ENCODE results near the gene C3orf70.

The C3orf70 gene

GRCh38 chr3:185084402-185084801 lies 68.5 kb downstream of the C3orf70 start:
- Histone ChIP-seq H3K36me3 (no peaks in the 10 kb centered on the region), H3K9me3 (no peaks in the 10 kb centered on the region)
- TF ChIP-seq CTCF (IDR thresholded peaks at IDR 0.05): no peak

GRCh38 chr3:185082829-185083228 lies 70.0 kb downstream of the C3orf70 start:
- no peaks in the 10 kb centered on the region for H3K4me1 ChIP-seq (ENCODE audit: control insufficient read depth in 1 of 2, insufficient read depth in 1 of 2, low read depth in 1 of 2, low read length in 1 of 2)
- no peaks in the 10 kb centered on the region for H3K9me3 ChIP-seq
- H3K4me3 ChIP-seq (ENCODE audit: low read depth in 1 of 2, low read length in 1 of 2): no peak overlapping the region
- no peak for TF ChIP-seq CTCF (IDR thresholded peaks at IDR 0.05)
- no peaks in the 10 kb centered on the region for H3K36me3 ChIP-seq
- peaks cover 6% of the 10 kb centered on the region for H3K27me3 ChIP-seq
- no peak overlapping the region for H3K27ac ChIP-seq

More at GRCh38 chr3:185084402-185084801, 68.5 kb downstream of the C3orf70 start:
- H3K27ac ChIP-seq: no peak overlapping the region
- no peaks in the 10 kb centered on the region for H3K4me1 ChIP-seq (ENCODE audit: control insufficient read depth in 1 of 2, insufficient read depth in 1 of 2, low read depth in 1 of 2, low read length in 1 of 2)
- no peak overlapping the region for H3K4me3 ChIP-seq (ENCODE audit: low read depth in 1 of 2, low read length in 1 of 2)
- peaks cover 6% of the 10 kb centered on the region for H3K27me3 ChIP-seq

- Histone ChIP-seq H3K4me1 (ENCODE audit: control insufficient read depth in 1 of 2, insufficient read depth in 1 of 2, low read depth in 1 of 2, low read length in 1 of 2) (no peaks in the 10 kb centered on the region), H3K27me3 (peaks cover 6% of the 10 kb centered on the region), H3K36me3 (no peaks in the 10 kb centered on the region), H3K27ac (no peak overlapping the region), H3K4me3 (ENCODE audit: low read depth in 1 of 2, low read length in 1 of 2) (no peak overlapping the region), H3K9me3 (no peaks in the 10 kb centered on the region)
- TF ChIP-seq CTCF (IDR thresholded peaks at IDR 0.05): no peak
Observed at GRCh38 chr3:185082149-185082548, 70.7 kb downstream of the C3orf70 start.

- H3K36me3 ChIP-seq: no peaks in the 10 kb centered on the region
- H3K9me3 ChIP-seq: no peaks in the 10 kb centered on the region
- H3K27me3 ChIP-seq: peaks cover 6% of the 10 kb centered on the region
- no peaks in the 10 kb centered on the region for H3K4me1 ChIP-seq (ENCODE audit: control insufficient read depth in 1 of 2, insufficient read depth in 1 of 2, low read depth in 1 of 2, low read length in 1 of 2)
- H3K4me3 ChIP-seq (ENCODE audit: low read depth in 1 of 2, low read length in 1 of 2): no peak overlapping the region
- no peak overlapping the region for H3K27ac ChIP-seq
- TF ChIP-seq CTCF (IDR thresholded peaks at IDR 0.05): no peak
Observed at GRCh38 chr3:185081521-185081920, 71.3 kb downstream of the C3orf70 start.

GRCh38 chr3:185079625-185080024 lies 73.2 kb downstream of the C3orf70 start:
- Histone ChIP-seq H3K27ac (no peak overlapping the region), H3K4me3 (ENCODE audit: low read depth in 1 of 2, low read length in 1 of 2) (no peak overlapping the region), H3K4me1 (ENCODE audit: control insufficient read depth in 1 of 2, insufficient read depth in 1 of 2, low read depth in 1 of 2, low read length in 1 of 2) (no peaks in the 10 kb centered on the region), H3K36me3 (no peaks in the 10 kb centered on the region), H3K27me3 (no peaks in the 10 kb centered on the region), H3K9me3 (no peaks in the 10 kb centered on the region)
- no peak for TF ChIP-seq CTCF (IDR thresholded peaks at IDR 0.05)

- Histone ChIP-seq H3K27ac (no peak overlapping the region), H3K9me3 (no peaks in the 10 kb centered on the region), H3K4me1 (ENCODE audit: control insufficient read depth in 1 of 2, insufficient read depth in 1 of 2, low read depth in 1 of 2, low read length in 1 of 2) (no peaks in the 10 kb centered on the region), H3K36me3 (no peaks in the 10 kb centered on the region), H3K27me3 (no peaks in the 10 kb centered on the region), H3K4me3 (ENCODE audit: low read depth in 1 of 2, low read length in 1 of 2) (no peak overlapping the region)
- no peak for TF ChIP-seq CTCF (IDR thresholded peaks at IDR 0.05)
Observed at GRCh38 chr3:185076219-185076618, 76.6 kb downstream of the C3orf70 start.

Data from neutrophil (primary cell).